ENCODE results near the gene PLCD4. TPM values are rescaled to one million over a fixed set of nuclear protein-coding genes. Genes with fewer than 3 reads are reported as not detected.

PLCD4 gene
- total RNA-seq, 1 experiment from 2014 or later: 0.42 TPM

DNA sequence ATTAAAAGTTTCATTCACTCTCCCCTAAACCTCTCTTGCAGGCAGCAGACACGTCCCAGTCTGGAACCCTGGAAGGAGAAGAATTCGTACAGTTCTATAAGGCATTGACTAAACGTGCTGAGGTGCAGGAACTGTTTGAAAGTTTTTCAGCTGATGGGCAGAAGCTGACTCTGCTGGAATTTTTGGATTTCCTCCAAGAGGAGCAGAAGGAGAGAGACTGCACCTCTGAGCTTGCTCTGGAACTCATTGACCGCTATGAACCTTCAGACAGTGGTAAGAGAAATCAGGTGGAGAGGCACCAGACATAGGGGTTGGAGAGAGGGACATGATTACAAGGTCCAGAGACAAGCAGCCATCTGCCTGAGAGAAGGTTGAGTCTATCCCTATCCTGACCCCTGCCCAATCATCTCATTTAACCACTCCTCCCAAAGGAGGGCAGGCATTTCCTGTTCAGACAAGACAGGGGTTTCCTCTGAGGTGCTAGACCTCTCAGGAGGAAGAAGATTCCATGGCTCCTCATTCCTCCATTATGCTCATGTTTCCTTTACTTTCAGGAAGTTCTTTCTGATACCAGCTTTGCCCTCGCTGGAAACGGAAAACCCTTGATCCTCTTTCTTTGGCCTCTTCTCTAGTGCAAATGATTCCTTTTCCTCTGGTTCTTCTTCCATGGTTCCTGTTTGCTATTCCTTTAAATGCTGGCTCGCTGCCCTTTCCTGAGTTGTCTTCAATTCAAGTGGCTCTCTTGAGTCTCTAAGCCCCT lies 15.1 kb downstream of the PLCD4 start:
- no peaks in the 10 kb centered on the region for H3K36me3 Mint-ChIP-seq (ENCODE audit: insufficient read depth in 1 of 3, low read depth in 3 of 3)

More for the DNA sequence above, 15.1 kb downstream of the PLCD4 start:
- Histone ChIP-seq H4K20me1 (ENCODE audit: control insufficient read depth, insufficient read depth, insufficient read length) (no peaks in the 10 kb centered on the region), H3K9me3 (ENCODE audit: control insufficient read depth, low read depth, low read length) (no peaks in the 10 kb centered on the region), H2BK12ac (ENCODE audit: insufficient read length, low read depth, low read length) (no peak overlapping the region), H3K27me3 (ENCODE audit: insufficient read depth, low read length) (no peaks in the 10 kb centered on the region), H4K5ac (ENCODE audit: insufficient read length, low read depth, low read length) (no peak overlapping the region), H3K23ac (ENCODE audit: insufficient read length, low read depth, low read length) (no peak overlapping the region), H3K4ac (ENCODE audit: low read depth, low read length) (no peak overlapping the region), H4K91ac (ENCODE audit: insufficient read length, low read depth, low read length) (no peak overlapping the region), H2BK15ac (ENCODE audit: low read depth, low read length) (no peak overlapping the region), H4K8ac (replicated peaks; ENCODE audit: insufficient read length, low read depth, low read length) (no peak overlapping the region), H3K23me2 (ENCODE audit: insufficient read length, low read depth, low read length, poor library complexity, severe bottlenecking) (no peaks in the 10 kb centered on the region), H3K79me1 (ENCODE audit: insufficient read depth, low read depth, low read length, poor library complexity, severe bottlenecking) (no peaks in the 10 kb centered on the region), H3K18ac (ENCODE audit: insufficient read length, low read depth, low read length) (no peak overlapping the region), H3K79me2 (ENCODE audit: insufficient read depth, low read length) (no peaks in the 10 kb centered on the region), H3K4me2 (ENCODE audit: insufficient read depth, insufficient read length, low read length) (no peak overlapping the region), H2AK5ac (ENCODE audit: insufficient read length, low read length) (no peak overlapping the region), H3K14ac (ENCODE audit: insufficient read depth, low read length) (no peak overlapping the region), H3K27ac (ENCODE audit: insufficient read length, low read depth, low read length) (no peak overlapping the region), H2BK5ac (ENCODE audit: insufficient read length, low read length) (no peak overlapping the region), H2BK120ac (ENCODE audit: low read depth, low read length, poor library complexity, severe bottlenecking) (no peak overlapping the region), H3K56ac (ENCODE audit: insufficient read length, low read depth, low read length) (no peak overlapping the region), H3K4me1 (ENCODE audit: insufficient read depth, low read length) (no peaks in the 10 kb centered on the region), H3T11ph (ENCODE audit: low read length) (no peak overlapping the region), H2AFZ (ENCODE audit: low read length) (no peak overlapping the region), H3K9ac (ENCODE audit: extremely low read depth, insufficient read length, low read length) (no peak overlapping the region), H2BK20ac (ENCODE audit: low read depth, low read length, poor library complexity, severe bottlenecking) (no peak overlapping the region)
- Mint-ChIP-seq H3K9me3 (no peaks in the 10 kb centered on the region), H3K4me3 (no peak overlapping the region), H3K4me1 (no peaks in the 10 kb centered on the region), H3K27ac (no peak overlapping the region), H3K27me3 (ENCODE audit: low read depth) (no peaks in the 10 kb centered on the region; the same call in 1 of the 2 replicates)
- WGBS (ENCODE audit: extremely low coverage, insufficient read length, low lambda C conversion rate): no CpG with 5 or more reads among the region's 7 CpGs
- TF ChIP-seq CTCF (conservative IDR thresholded peaks at IDR 0.05): no peak
- DNase-seq: no peak
